NCI-H2081 treated with DMSO at 0.1 percent for 48 hours (cell line): Measurements from ENCODE around the gene LAMA5.

Experiments used
- DNase-seq: peaks from one replicate; lab custom pipeline; 2025; lab: John Stamatoyannopoulos, UW

The LAMA5 gene

DNA sequence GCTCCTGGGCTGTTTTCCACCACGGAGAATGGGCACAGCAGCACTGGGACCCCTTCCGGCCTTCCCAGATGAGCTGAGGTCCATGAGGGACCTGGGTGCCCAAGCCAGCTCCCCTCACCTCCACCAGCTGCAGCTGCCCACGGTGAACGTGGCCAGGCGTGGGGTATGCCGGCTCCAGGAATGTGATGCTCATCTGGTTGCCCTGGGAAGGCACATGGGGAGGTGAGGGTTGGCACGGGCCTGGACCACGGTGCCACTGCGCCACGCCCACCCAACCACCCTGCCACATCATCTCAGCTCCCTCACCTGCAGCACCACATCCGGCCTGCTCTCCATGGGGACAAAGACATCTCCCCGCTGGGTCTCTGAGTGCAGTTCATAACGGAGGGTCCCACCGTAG is 40.6 kb downstream of the LAMA5 start:
- DNase-seq, result no peak

DNA sequence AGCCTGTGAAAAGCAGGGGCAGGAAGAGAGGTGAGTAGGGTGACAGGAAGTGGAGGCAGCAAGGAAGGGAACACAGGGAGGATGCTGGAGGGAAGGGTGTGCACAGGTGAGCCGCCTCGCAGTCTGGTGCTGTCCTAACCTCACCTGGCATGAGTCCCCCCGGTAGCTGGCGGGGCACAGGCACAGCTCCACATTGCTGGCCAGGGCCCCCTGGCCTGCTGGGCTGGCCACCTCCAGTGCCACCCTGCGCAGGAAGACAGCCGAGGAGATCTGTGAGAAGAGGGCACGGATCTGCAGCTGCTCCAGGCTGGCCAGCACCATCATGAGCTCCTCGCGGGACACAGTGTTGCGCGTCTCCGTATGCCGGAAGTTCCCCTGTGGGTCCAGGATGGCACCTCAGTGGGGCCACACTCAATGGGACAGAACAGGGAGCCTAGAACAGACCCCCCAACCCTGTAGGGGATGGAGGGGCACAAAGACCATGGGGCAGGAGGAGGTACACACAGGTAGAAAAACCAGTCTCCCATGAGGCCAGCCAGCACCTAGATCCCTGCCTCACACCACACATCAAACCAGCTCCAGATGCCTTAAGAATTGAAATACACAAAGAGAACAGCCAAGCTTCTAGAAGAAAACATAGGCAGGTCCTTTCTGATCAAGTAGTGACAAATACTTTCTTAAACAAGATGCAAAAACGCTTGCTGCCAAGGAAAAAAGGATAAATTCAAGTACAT is 41.8 kb downstream of the LAMA5 start:
- no peak for DNase-seq

GRCh38 chr20:62323980-62324906 is 42.9 kb downstream of the LAMA5 start:
- no peak for DNase-seq

DNA sequence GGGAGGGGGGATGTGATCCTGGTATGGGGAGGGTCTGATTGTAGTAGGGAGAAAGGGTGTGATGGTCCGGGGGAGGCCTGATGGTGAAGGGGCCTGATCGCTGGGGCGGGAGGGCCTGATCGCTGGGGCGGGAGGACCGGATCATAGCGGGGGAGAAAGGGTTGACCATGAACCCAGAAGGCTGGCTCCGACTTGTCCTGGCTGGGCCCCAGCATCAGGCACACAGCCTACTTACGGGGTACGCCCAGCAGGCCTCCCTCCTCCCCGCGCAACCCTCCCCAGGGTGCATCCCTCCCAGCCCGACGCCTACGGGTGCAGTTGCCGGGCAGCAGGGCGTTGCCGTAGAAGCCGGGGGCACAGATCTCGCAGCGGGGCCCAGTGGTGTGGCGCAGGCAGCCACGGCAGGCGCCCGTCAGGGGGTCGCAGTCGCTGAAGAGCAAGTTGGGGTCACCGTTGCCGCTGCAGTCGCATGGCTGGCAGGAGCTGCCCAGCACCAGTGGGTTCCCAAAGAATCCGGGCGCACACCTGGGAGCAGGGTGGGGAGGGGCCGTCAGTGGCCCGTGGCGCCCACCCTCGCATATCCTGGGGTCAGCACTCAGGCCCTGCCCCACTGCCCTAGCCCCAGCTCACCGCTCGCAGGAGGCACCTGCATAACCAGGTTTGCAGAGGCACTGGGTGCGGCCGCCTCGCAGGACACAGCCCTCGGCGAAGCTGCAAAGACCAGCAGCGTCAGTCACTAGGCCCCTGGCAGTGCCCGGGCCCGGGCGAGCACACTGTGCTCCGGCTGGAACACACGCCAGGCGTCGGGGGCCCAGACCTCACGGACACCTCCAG is 43.7 kb downstream of the LAMA5 start:
- DNase-seq, result no peak

DNA sequence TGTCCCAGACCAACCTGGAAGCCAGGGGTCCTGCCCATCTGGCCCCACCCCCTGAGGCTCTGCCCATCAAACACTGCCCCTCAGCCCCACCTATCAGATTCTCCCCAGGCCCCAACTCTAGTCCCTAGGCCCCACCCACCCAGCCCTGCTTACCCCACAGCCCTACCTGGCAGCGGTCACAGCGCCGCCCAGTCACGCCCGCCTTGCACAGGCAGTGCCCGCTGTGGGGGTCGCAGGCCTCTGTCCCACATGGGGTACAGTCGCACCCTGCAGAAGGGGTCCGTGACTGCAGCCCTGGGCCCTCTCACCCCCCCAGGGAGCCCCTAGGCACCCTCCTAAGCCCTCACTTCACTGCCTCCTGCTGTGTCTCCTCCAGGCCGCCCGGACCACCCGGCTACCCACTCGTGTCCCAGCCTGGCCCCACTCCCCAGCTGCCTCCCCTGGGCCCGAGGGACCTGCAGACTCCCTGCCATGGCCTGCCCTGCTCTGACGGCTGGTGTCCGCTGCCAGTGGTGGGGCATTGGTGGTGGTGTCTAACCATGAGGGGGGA is 44.5 kb downstream of the LAMA5 start:
- DNase-seq, result no peak

DNA sequence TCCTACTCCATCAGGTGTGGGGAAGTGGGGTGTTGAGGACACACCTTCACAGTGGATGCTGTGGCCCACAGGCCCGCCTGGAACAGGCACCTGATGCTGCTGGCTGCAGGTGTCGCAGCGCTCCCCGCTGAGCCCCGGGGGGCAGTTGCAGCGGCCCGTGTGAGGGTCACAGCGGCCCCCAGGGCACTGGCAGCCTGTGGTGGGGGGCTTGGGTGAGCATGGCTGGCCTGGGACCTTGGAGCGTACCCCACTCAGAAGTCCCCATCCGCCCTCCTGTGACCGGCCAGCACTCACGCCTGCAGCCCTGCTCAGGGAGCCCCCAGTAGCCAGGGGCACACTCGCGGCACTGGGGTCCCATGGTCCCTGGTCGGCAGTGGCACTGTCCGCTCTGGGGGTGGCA is 45.1 kb downstream of the LAMA5 start:
- DNase-seq, result no peak

DNA sequence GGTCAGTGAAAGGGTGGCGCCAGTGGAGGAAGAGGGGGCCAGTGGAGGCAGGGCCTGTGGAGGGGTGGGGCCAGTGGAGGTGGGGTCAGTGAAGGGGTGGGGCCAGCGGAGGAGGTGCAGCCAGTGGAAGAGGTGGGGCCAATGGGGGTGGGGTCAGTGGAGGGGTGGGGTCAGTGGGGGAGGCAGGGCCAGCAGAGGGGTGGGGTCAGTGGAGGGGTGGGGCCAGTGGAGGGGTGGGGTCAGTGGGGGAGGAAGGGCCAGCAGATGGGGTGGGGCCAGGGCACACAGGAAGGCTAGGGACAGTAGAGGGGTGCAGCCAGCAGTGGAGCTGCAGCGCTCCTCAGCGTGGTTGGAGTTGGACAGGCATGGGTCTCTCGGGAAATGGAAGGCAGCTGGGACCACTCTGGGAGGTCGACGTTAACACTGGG is 45.6 kb downstream of the LAMA5 start:
- no peak for DNase-seq

GRCh38 chr20:62320581-62321354 is 46.3 kb downstream of the LAMA5 start:
- DNase-seq, result no peak

DNA sequence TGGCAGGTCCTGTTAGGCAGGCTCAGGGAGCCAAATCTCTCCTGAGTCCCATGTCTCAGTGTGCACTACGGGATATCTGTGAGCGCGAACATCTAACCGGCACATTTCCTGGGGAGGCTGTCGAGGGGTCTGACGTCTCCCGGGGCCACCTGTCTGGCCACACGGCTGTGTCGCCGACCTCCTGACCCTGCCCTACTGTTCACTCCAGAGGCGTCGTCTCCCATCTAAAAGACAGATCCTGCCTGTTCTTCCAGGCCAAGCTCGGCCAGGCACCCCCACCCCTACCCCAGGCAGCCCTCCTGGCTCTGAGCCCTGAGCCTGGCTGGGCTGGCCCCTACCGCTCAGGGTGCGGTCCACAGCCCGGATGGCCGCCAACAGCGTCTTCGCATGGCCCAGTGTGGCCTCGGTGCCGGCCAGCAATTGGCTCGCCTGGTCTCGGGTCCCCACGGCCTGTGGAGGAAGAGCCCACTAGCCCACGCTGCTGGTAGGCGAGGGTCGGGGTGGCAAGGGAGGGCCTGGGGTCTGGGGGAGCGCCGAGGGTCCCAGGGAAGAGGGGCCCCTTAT is 47.7 kb downstream of the LAMA5 start:
- DNase-seq, result no peak

DNA sequence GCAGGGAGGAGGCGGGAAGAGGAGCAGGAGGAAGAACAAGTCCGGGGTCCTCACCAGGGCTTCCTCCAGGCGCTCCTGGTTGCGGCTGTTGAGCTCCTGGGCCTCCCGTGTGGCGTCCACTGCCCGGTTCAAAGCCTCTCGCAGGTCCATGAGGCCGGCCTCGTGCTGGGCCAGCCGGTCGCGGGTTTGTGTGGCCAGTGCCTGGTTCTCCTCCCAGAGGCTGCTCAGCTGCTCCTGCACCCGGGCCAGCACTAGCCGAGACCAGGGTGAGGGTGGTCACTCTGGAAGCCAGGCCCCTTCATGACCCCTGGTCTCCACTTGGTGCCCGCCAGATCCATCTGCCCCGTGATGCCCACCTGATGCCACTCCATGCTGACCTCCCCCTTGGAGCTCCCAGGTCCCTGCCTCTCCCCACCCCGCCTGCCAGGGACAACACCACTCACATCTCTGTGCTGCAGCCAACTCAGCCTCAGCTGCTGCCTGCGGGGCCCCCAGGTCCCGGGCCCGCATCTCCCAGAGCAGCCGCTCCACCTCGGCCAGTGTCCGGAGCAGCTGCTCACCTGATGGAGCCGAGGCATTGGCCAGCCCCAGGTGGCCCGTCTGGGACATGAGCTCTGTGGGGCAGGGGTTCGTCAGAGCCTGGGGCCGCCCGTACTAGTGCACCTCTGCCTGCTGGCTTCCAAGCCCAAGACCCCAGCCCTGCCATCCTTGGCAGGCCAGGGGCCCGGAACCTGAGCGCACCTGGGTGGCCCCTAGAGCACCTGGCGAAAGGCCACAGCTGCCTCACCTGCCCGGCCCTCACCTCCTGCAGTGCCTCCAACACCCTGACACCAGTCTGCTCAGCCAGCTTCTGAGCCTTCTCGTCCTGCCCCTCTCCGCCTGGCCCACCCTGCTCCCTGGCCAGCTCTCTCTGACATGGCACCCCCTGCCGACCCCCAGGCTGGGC is 48.4 kb downstream of the LAMA5 start:
- DNase-seq, result no peak

- DNase-seq, result no peak
These were observed 49.9 kb downstream of the LAMA5 start for GRCh38 chr20:62317167-62317655.

- DNase-seq, result no peak
These were observed 50.6 kb downstream of the LAMA5 start for GRCh38 chr20:62316331-62317166.

DNA sequence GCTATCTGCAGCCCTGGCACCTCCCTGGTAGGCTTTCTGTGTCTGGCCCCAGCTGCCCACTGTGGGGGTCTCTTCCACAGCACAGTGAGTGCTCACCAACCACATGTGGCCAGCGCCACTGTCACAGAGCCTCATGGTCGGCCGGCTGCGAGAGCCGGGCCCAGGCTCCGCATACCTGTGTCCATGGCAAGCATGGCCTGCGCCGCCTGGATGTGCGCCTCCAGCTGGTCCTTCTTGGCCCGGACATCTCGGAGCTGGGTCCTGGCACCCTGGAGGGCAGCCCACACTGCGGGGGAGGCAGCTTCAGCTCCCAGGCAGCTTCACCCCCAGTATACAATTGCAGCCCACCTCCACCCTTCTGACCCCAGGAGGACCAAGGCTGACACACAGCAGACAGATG is 51.3 kb downstream of the LAMA5 start:
- no peak for DNase-seq

GRCh38 chr20:62314711-62315302 is 52.3 kb downstream of the LAMA5 start:
- DNase-seq, result no peak

- no peak for DNase-seq
These were observed 52.8 kb downstream of the LAMA5 start for GRCh38 chr20:62314339-62314638.

DNA sequence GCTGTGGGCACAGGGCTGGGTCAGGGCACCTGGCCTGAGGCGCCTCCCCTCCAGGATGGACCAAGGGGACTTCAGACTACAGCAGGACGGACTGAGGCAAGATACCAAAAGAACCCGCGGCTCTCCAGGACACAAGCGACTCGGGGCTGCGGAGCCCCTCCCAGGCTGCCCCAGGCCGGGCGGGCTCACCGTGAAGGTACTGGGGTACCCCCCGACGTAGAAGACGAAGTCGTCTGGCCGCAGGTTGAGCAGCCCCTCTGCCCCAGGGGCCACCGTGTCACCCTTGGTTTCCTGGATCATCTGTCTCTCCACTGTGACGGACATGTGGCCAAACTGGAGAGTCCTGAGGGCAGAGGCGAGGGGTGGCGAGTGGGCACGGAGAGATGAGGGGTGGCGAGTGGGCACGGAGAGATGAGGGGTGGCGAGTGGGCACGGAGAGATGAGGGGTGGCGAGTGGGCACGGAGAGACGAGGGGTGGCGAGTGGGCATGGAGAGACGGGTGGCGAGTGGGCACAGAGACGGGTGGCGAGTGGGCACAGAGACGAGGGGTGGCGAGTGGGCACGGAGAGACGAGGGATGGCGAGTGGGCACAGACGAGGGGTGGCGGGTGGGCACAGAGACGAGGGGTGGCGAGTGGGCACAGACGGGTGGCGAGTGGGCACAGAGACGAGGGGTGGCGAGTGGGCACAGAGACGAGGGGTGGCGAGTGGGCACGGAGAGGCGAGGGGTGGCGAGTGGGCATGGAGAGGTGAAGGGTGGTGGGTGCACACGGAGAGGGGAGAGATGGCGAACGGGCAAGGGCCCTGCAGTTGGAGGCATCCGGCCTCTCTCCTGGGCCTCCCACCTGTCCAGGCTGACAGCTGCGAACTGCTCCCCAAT is 53.4 kb downstream of the LAMA5 start:
- no peak for DNase-seq

DNA sequence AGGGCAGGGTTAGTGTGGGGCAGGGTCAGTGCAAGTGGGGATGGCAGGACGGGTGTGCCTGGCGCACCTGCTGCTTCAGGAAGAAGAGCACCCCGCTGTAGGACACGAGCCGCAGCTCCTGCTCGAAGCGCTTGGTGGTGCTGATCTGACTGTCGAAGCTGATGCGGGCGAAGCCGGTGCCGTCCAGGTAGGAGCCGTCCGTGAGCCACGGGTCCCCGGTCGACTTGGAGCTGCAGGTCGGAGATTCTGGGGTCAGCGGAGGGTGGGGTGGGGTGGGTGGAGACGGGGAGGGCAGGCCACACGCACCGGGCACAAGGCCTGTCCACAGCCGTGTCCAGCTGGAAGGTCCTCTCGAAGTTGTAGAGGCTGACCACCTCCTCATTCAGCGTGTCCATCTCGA is 54.1 kb downstream of the LAMA5 start:
- DNase-seq, result no peak

DNA sequence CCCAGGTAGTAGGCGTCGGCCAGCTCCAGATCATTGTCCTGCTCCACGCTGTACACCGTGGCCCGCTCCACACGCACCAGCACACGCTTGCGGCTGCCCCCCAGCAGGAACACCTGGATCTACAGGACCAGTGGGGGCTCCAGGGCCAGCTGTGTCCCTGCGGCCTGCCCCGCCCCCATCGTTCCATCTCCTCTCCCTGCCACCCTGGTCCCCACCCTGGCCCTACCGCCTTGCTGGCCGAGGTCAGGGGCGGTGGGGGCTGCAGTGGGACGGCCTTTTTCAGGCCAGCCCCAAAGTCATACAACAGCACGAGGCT is 54.5 kb downstream of the LAMA5 start:
- no peak for DNase-seq
